Embryonic facial prominence (tissue), 1 donor: ENCODE measurements around the gene PAX7.

ENCODE experiments used
- DNase-seq: peaks from one replicate; pipeline ENCODE4 v3.0.0-alpha.2; 2016; ENCODE audit errors: extremely low spot score

Gene PAX7

GRCh38 chr1:18618546-18619466 lies 11.8 kb upstream of the PAX7 start:
- DNase-seq: no peak

DNA sequence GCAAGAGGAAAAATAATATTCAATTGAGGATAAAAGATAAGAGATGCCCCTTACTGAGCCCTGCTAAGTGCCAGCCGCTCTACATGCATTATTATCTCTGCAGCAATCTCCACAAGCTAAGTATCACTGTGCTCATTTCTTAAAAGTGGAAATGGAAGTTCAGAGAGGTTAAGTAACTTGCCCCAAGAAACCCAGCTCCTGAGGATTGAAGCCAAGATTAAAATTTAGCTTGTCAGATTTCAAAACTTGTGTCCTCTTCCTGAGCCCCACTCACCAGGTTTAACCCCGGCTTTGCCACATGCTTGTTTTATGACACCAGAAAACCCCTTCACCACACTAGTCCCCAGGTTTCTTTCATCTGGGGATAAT lies 11.2 kb upstream of the PAX7 start:
- DNase-seq: no peak

DNA sequence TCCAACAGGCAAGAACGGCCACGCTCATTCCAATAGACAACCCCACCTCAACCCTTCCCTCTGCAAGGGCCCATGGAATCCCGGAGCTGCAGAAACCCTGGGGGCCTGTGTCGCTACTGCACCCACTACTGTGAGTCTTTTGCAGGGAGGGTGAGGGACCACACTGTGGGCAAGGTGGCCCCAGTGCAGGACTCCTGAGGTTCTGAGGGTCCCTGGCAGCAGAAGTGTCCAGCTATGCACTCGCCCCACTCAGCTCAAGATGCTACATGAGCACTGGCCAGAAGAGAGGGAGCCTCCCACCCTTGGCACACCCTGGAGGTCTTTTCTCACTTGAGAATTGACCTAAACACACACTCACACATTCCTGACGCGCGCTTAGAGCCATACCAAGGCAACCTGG lies 2.1 kb upstream of the PAX7 start:
- no peak for DNase-seq

GRCh38 chr1:18629659-18630510 lies 761 bp upstream of the PAX7 start:
- DNase-seq: no peak

DNA sequence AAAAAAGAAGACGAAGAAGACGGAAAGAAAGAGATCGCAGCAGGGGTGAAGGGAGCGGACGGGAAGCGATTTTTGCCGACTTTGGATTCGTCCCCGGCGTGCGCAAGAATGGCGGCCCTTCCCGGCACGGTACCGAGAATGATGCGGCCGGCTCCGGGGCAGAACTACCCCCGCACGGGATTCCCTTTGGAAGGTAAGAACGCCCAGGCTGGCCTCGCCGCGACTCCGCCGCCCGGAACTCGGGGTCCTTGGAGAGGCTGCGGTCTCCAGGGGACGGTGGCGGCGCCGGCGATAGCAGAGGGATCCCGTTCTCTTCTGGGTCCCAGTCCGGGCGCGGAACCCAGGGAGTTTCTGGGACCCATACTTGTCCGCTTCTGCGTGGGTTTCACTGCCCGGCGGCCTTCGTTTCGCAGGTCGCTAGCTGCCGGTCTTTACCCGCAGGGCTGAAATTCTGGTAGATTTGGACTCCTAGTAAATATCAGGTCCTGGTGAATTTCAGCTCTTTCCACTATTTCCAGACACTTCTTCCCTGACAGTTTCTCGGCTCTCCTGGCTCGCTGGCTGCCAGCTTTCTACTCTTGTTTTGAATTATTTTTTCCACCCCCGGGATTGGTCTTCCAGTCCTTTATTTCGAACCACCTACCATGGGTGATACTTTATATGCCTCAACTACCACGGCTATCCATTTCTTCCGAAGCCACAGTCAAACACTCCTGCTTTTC lies 1.0 kb downstream of the PAX7 start:
- no peak for DNase-seq

- DNase-seq: no peak
Measured at GRCh38 chr1:18632218-18632588, 1.6 kb downstream of the PAX7 start.

- DNase-seq: no peak
Measured at GRCh38 chr1:18632783-18633421, 2.3 kb downstream of the PAX7 start.

- no peak for DNase-seq
Measured at GRCh38 chr1:18633422-18634155, 2.9 kb downstream of the PAX7 start.

GRCh38 chr1:18634276-18634675 lies 3.6 kb downstream of the PAX7 start:
- DNase-seq: no peak

DNA sequence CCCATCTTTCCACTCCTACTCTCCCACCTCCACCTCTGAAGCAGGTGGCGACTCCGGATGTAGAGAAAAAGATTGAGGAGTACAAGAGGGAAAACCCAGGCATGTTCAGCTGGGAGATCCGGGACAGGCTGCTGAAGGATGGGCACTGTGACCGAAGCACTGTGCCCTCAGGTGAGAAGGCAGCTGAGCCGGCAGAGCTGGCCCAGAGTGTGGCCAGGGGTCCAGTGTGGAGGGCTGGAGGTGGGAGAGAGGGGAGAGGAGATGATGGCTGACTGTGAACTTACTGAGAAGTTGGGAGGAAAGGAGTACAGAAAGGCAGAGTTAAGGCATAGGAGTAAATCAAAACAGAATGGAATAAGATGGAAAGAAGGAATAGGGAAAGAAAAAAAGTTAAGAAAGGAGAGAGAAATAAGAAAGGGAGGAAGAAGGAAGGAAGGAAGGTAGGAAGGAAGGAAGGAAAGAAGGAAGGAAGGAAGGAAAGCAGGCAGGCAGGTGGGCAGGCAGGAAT lies 4.5 kb downstream of the PAX7 start:
- no peak for DNase-seq

- no peak for DNase-seq
Measured at GRCh38 chr1:18635891-18636595, 5.4 kb downstream of the PAX7 start.

GRCh38 chr1:18636596-18637508 lies 6.2 kb downstream of the PAX7 start:
- DNase-seq: no peak

GRCh38 chr1:18637511-18637960 lies 6.9 kb downstream of the PAX7 start:
- no peak for DNase-seq

- no peak for DNase-seq
Measured at GRCh38 chr1:18637962-18638834, 7.6 kb downstream of the PAX7 start.

DNA sequence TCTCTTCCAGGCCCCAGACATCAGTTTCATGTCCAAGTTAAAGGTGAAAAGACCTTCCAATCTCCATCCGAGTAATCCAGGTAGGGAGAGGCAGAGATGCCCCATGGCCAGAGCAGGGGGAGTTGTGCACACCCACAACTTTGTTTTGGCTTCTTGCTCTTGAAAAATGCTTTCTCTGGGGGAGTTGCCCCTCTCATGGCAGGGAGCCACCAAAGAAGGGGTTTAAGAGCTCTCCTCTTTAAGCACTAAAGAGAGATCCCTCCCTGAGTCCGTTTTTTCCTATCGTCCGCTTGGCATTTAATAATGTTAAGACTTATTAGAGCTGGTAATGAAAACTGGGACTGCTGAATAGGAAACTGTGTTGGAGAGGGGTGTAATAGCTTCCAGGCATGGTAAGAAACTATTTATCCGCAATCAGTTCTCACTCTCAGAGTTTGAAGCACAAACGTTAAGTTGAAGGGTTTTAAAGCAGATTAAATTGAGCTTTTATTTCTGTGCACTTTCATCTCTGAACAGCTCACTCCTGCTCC lies 8.3 kb downstream of the PAX7 start:
- DNase-seq: no peak

DNA sequence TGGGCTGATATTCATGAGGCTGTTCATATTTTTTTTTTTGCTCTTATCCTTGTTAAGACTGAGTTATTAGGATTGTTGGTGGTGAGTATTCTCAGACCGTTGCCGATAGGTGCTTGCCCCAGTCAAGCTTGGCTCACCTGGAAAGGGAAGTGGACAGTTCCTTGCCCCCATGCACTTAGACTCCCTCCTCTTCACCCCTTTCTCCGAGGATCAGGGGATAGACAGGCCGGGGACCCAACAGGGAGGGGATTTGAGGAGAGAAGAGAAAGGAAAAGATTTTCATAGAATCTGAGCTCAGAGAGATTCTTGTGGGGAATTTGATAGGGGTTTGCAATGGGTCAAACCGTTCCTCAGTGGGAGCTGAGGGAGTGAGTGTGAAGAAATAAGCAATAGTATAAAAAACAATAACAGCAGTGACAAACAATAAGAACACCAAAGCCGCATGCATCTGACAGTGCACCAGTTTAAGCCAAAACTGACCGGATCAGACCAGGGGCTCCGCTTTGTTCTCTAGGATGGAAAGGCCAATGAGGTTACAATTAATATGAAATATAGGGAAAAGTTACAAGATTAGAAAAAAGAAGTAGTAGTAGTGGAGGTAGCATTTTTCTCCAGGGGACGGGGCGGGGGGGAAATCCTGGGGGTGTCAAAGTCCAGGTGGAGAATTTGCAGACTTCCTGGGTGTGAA lies 8.9 kb downstream of the PAX7 start:
- DNase-seq: no peak
